Erythroblast (primary cell): ENCODE measurements around the gene NFIB.

Source experiments
- GATA1 ChIP-seq: IDR thresholded peaks from 2 replicates; pipeline ENCODE4 v1.6.1; 2011; ENCODE audit warnings: low read depth, mild to moderate bottlenecking, control low read depth, low read length, moderate library complexity
- POLR2A ChIP-seq: IDR thresholded peaks from 2 replicates; pipeline ENCODE4 v1.6.1; 2011; ENCODE audit warnings: mild to moderate bottlenecking, low read length

DNA sequence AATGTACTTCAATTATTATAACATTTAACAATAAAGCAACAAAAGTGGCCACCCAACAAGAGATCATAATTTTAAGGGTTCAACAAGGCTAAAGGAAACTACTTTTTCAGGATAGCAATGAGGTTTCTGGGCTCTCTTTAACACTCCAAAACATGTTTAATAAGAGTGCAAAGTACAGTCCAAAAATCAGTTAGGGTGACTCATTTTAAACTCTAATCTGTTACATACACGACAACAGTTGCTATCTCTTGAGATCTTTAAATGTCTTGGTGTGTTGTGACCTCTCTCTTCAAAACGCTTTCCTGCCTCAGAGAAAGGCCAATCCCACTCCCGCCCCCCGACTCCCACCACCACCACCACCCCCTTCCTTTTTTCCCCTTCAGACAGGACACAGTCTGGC, 11.5 kb downstream of the NFIB start:
- TF ChIP-seq POLR2A (no peak), GATA1 (no peak)
